Calu3 (cell line): ENCODE measurements around the gene EID3. TPM values are rescaled to one million over a fixed set of nuclear protein-coding genes. Genes with fewer than 3 reads are reported as not detected.

ENCODE experiments used
- BruUV-seq: library from RNA; stranded (reverse); fragments of 400-500 nt; replicated peaks from 2 replicates; lab custom pipeline; 2021; lab: Mats Ljungman, UMichigan
- CTCF ChIA-PET: fragments of 300-600 bp; sonication (Branson Sonifier 250); formaldehyde crosslinking; loops from one replicate; lab custom pipeline; 2022; ENCODE audit warnings: antibody characterized with exemption; lab: Charles Lee
- DNase-seq: peaks from one replicate; pipeline ENCODE4 v3.0.0; 2022
- H3K27ac Mint-ChIP-seq: one replicate; pipeline ENCODE4 v1.8.0; 2022; ENCODE audit warnings: mixed read lengths; ENCODE audit not compliant: unreplicated experiment
- H3K27me3 Mint-ChIP-seq: one replicate; pipeline ENCODE4 v1.8.0; 2022; ENCODE audit warnings: mixed read lengths; ENCODE audit not compliant: unreplicated experiment
- H3K36me3 Mint-ChIP-seq: one replicate; pipeline ENCODE4 v1.8.0; 2022; ENCODE audit warnings: mild to moderate bottlenecking, moderate library complexity, mixed read lengths; ENCODE audit not compliant: insufficient read depth, unreplicated experiment
- H3K4me1 Mint-ChIP-seq: one replicate; pipeline ENCODE4 v1.8.0; 2022; ENCODE audit warnings: mild to moderate bottlenecking, low read depth, mixed read lengths; ENCODE audit not compliant: unreplicated experiment
- H3K4me3 Mint-ChIP-seq: one replicate; pipeline ENCODE4 v1.8.0; 2022; ENCODE audit warnings: mild to moderate bottlenecking, low read depth, moderate library complexity, mixed read lengths; ENCODE audit not compliant: unreplicated experiment
- H3K9me3 Mint-ChIP-seq: one replicate; pipeline ENCODE4 v1.8.0; 2022; ENCODE audit warnings: low read depth, mixed read lengths; ENCODE audit not compliant: unreplicated experiment
- CTCF ChIP-seq: fragments of 200-600 bp; IDR thresholded peaks from one replicate; pipeline ENCODE4 v1.8.0; 2022; ENCODE audit warnings: antibody characterized with exemption; ENCODE audit not compliant: unreplicated experiment
- intact Hi-C: fragments of 100-400 bp; cut with micrococcal nuclease; formaldehyde crosslinking; loops from one replicate; pipeline ENCODE4 v1.10.0; 2022; ENCODE audit not compliant: unreplicated experiment
- total RNA-seq: library from RNA; stranded (reverse); gene quantifications from 2 replicates; pipeline ENCODE4 v1.2.3, GENCODE V29; 2022

The EID3 gene
- total RNA-seq, 1 experiment from 2014 or later: 5.5 TPM

GRCh38 chr12:104307655-104308000 lies 4.1 kb downstream of the EID3 start:
- no TSS peak for BruUV-seq
- no peak for DNase-seq
- Mint-ChIP-seq H3K27me3 (no peaks in the 10 kb centered on the region), H3K36me3 (peaks cover 89% of the 10 kb centered on the region), H3K4me3 (peak overlapping the region; percentile 9), H3K4me1 (peaks cover 54% of the 10 kb centered on the region), H3K9me3 (no peaks in the 10 kb centered on the region), H3K27ac (peak overlapping the region; percentile 73)
- intact Hi-C loops: no loop called here
- TF ChIP-seq CTCF: no peak
- CTCF ChIA-PET: interaction anchor here (1.5 kb wide), 1 partner anchor 88 kb away, joined by 3 read pairs; no protein-coding TSS in a partner anchor

GRCh38 chr12:104309446-104309993 lies 6.0 kb downstream of the EID3 start:
- no peaks in the 10 kb centered on the region for H3K27me3 Mint-ChIP-seq
- peaks cover 65% of the 10 kb centered on the region for H3K4me1 Mint-ChIP-seq
- intact Hi-C loops: no loop called here
- H3K9me3 Mint-ChIP-seq: no peaks in the 10 kb centered on the region
- peaks cover 88% of the 10 kb centered on the region for H3K36me3 Mint-ChIP-seq
- DNase-seq: no peak
- no peak overlapping the region for H3K4me3 Mint-ChIP-seq
- peak overlapping the region; percentile 32 for H3K27ac Mint-ChIP-seq
- no peak for TF ChIP-seq CTCF
- no TSS peak for BruUV-seq
- CTCF ChIA-PET: interaction anchor here (0.7 to 1.5 kb wide), 2 partner anchors 10 to 354 kb away, joined by 5 to 11 read pairs; no protein-coding TSS in a partner anchor

GRCh38 chr12:104310751-104311633 lies 7.5 kb downstream of the EID3 start:
- no peaks in the 10 kb centered on the region for H3K27me3 Mint-ChIP-seq
- H3K36me3 Mint-ChIP-seq: peaks cover 87% of the 10 kb centered on the region
- peaks cover 52% of the 10 kb centered on the region for H3K4me1 Mint-ChIP-seq
- H3K9me3 Mint-ChIP-seq: no peaks in the 10 kb centered on the region
- BruUV-seq: no TSS peak
- no peak overlapping the region for H3K4me3 Mint-ChIP-seq
- CTCF ChIA-PET: interaction anchor here (0.5 kb wide), 1 partner anchor 726 kb away, joined by 3 read pairs; no protein-coding TSS in a partner anchor
- DNase-seq: no peak
- H3K27ac Mint-ChIP-seq: no peak overlapping the region
- TF ChIP-seq CTCF: no peak
- intact Hi-C loops: no loop called here

GRCh38 chr12:104312202-104312601 lies 8.7 kb downstream of the EID3 start:
- peaks cover 40% of the 10 kb centered on the region for H3K4me1 Mint-ChIP-seq
- CTCF ChIA-PET: interaction anchor here (1.6 kb wide), 1 partner anchor 36 kb away, joined by 3 read pairs; no protein-coding TSS in a partner anchor
- intact Hi-C loops: no loop called here
- no TSS peak for BruUV-seq
- H3K36me3 Mint-ChIP-seq: peaks cover 86% of the 10 kb centered on the region
- no peak overlapping the region for H3K4me3 Mint-ChIP-seq
- H3K9me3 Mint-ChIP-seq: no peaks in the 10 kb centered on the region
- TF ChIP-seq CTCF: no peak
- H3K27me3 Mint-ChIP-seq: no peaks in the 10 kb centered on the region
- no peak for DNase-seq
- no peak overlapping the region for H3K27ac Mint-ChIP-seq
